ENCODE data around the gene PPP1R12B.

DNA sequence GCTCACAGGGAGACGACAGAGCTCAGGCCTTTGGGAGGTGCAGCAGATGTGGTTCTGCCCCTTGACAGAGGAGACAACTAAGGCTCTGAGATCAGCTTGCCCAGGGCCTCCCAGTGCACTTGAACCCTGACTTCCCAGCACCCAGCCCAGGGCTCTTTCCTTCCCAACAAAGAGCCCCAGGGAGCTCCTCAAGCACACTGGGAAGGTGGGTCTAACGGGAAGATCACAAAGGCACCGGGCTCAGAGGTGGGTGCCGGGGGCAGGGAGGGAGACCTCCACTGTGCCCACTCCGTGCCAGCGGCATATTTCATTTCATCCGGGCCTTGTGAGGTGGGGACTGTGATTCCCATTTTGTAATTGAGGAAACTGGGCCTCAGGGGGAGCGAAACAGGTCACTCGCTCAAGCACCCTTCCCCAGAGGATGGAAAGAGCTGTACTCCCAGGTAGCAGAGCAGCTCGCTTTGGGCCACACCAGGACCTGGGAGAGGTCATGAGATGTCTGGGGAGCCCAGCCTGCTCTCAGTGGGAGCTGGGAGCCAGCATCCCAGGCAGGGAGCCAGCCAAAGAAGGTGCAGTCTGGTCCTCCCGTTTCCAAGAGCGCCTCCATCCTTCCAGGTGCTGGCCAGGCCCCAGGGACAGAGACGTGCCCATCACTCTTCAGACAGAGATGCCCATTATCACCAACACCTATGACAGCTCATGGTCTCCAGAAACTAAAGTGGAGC, 279.5 kb downstream of the PPP1R12B start:
- TF ChIP-seq, protein P1, sequence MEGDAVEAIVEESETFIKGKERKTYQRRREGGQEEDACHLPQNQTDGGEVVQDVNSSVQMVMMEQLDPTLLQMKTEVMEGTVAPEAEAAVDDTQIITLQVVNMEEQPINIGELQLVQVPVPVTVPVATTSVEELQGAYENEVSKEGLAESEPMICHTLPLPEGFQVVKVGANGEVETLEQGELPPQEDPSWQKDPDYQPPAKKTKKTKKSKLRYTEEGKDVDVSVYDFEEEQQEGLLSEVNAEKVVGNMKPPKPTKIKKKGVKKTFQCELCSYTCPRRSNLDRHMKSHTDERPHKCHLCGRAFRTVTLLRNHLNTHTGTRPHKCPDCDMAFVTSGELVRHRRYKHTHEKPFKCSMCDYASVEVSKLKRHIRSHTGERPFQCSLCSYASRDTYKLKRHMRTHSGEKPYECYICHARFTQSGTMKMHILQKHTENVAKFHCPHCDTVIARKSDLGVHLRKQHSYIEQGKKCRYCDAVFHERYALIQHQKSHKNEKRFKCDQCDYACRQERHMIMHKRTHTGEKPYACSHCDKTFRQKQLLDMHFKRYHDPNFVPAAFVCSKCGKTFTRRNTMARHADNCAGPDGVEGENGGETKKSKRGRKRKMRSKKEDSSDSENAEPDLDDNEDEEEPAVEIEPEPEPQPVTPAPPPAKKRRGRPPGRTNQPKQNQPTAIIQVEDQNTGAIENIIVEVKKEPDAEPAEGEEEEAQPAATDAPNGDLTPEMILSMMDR (conservative IDR thresholded peaks at IDR 0.05) = no peak
- TF ChIP-seq EZH2 (IDR thresholded peaks at IDR 0.05; ENCODE audit: low read depth) = no peak
